HG02763 (cell line): ENCODE data around the gene ATRNL1.

ENCODE experiments used
- ATAC-seq: cut with Tn5 transposase; IDR thresholded peaks from one replicate; pipeline ENCODE4 v1.9.1; 2021; ENCODE audit warnings: mild to moderate bottlenecking, moderate library complexity; ENCODE audit not compliant: unreplicated experiment

The ATRNL1 gene, protein sequence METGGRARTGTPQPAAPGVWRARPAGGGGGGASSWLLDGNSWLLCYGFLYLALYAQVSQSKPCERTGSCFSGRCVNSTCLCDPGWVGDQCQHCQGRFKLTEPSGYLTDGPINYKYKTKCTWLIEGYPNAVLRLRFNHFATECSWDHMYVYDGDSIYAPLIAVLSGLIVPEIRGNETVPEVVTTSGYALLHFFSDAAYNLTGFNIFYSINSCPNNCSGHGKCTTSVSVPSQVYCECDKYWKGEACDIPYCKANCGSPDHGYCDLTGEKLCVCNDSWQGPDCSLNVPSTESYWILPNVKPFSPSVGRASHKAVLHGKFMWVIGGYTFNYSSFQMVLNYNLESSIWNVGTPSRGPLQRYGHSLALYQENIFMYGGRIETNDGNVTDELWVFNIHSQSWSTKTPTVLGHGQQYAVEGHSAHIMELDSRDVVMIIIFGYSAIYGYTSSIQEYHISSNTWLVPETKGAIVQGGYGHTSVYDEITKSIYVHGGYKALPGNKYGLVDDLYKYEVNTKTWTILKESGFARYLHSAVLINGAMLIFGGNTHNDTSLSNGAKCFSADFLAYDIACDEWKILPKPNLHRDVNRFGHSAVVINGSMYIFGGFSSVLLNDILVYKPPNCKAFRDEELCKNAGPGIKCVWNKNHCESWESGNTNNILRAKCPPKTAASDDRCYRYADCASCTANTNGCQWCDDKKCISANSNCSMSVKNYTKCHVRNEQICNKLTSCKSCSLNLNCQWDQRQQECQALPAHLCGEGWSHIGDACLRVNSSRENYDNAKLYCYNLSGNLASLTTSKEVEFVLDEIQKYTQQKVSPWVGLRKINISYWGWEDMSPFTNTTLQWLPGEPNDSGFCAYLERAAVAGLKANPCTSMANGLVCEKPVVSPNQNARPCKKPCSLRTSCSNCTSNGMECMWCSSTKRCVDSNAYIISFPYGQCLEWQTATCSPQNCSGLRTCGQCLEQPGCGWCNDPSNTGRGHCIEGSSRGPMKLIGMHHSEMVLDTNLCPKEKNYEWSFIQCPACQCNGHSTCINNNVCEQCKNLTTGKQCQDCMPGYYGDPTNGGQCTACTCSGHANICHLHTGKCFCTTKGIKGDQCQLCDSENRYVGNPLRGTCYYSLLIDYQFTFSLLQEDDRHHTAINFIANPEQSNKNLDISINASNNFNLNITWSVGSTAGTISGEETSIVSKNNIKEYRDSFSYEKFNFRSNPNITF (N-terminal part only)

DNA sequence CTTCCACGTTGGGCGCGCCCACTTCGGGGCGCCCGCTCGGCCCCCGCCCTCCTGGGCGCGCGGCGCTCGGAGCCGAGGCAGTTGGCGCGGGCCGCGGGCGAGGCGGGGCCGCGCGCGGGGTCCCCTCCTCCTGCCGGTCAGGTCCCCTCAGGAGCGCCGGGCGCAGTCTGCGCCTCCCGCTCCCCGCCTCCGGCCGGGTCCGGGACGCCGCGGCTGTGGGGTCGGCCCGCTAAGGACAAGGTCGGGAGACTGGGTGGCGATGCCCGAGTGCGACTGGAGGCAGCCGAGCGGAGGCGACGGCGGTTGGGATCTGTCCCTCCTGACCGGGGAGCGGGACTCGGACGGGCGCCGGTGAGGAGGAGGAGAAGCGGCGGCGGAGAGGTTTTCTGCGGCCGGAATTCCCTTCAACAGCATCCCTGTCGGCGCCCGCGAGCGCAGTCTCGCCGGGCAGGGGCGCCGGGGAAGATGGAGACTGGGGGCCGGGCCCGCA, at the start of gene ATRNL1:
ATRNL1 (plus strand) TSS at position 80 of the 490 bp plus-strand sequence; CDS start at position 466, 386 bp downstream.
- ATAC-seq: peak; percentile 69

GRCh38 chr10:115043719-115044118, 49.4 kb upstream of the ATRNL1 start:
- no peak for ATAC-seq

DNA sequence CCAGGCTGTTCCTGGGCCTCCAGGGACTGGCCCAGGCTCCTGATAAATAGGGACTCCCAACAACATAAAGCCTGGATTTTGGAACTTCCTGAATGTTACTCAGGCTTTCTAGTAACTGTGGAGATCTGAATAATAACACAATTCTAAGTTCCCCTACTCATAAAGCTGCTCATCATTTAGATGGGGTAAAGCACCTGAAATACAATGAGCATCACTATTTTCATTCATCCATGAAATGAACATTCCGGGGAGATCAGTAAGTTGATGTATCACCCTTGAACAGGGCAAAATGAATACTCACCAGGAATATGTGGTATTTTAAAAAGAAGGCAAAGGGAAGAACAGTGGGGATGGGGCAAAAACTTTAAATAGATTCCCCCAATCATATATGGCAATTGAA, 48.3 kb upstream of the ATRNL1 start:
- ATAC-seq: no peak

DNA sequence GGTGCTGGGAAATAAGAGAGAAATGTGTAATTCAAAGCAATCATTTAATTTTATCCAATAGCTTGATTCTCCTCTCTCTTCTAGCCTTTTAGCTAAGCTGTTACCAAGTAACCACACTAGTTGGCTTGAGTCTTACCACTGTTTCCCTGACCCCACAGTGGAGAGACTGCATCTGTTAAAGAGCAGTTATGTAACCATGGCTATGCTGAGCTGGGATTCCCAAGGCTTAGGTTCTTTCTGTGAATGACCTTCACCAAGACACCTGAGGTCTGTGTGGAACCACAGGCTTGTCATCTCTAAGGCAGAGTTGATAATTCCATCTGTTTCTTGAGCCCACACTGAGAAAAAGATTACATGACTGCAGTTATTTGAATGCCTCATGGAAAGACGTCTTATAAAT, 47.7 kb upstream of the ATRNL1 start:
- no peak for ATAC-seq

DNA sequence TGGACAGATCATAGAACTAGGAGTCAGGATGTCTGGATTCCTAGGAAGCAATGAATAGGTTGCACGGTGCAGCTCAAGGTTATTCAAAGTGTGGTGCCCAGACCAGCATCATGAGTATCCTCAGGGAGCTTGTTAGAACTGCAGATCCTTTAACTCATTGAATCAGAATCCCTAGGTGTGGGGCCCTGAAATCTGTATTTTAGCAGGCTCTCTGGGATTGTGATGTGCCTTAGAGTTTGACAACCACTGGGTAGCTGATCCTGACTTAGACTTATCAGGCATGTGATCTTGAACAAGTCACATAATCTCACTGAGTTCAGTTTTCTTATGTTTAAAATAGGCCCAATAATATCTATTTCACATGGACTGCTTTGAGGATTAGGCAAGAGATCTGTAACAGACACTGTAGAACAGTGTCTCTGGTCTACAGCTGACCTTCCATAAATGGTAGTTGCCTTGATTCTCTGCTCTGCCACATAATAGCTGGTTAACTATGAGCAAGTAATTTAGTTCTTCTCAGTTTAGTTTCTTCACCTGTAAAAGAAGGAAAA, 46.4 kb upstream of the ATRNL1 start:
- ATAC-seq: no peak

- no peak for ATAC-seq
These were observed 45.5 kb upstream of the ATRNL1 start for GRCh38 chr10:115047705-115048104.

GRCh38 chr10:115049318-115049717, 43.8 kb upstream of the ATRNL1 start:
- no peak for ATAC-seq

GRCh38 chr10:115049960-115050359, 43.2 kb upstream of the ATRNL1 start:
- ATAC-seq: no peak

GRCh38 chr10:115050375-115051010, 42.7 kb upstream of the ATRNL1 start:
- ATAC-seq: no peak

GRCh38 chr10:115051216-115051615, 41.9 kb upstream of the ATRNL1 start:
- ATAC-seq: no peak

DNA sequence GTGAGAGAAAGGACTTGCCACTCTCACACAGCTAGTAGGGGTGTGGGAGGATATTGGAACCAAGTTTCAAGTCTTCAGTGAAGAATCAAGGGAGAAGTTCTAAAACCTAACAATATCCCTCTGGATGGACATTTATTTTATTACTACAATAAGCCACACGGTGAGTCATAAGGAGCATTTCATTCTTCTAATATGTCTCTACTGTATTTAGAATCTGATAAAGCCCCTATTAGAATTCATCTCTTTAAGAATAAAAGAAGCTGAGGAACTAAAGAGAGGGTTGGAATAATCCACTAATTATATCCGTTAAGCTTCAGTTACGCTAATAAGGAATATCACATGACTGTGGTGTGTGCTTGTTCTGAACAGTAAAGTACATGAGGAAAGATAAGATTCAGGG, 40.9 kb upstream of the ATRNL1 start:
- no peak for ATAC-seq

DNA sequence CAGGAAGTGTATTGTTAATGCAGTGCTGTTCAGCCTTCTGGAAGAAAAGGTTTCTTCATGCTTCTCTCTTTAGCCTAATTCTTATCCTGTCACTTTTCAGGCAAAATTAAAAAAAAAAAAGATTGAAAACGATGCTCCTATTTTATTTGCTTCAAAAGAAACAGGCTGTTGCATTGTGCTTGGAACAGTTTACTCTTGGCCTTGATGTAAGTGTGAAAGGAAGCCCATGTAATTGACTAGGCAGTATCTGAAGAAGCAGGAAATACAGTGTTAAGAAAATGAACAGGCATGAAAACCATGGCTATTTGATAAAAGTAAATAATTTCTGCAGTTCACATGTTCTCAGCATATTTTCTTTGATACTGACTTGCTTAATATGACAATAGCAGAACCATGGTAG, 40.4 kb upstream of the ATRNL1 start:
- no peak for ATAC-seq

DNA sequence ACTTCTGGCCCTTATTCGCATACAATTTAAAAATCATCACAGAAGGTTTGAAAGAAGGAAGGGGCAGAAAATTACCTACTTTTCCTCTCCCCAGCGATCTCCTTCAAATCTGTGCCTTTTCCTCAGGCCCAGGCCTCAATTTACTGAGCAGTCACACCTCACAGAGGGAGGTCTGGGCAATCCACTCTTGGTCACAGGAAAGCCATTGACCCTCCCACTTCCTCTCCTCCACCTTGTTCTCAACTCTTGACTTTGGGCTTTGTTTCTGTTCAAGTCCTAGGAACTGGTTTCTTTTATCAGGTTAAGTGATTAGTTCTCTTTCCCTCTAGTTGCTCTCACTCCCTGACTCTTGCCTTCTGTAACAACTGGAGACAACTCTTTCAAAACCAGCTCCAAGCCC, 37.0 kb upstream of the ATRNL1 start:
- ATAC-seq: no peak

- no peak for ATAC-seq
These were observed 33.8 kb upstream of the ATRNL1 start for GRCh38 chr10:115059301-115059898.

DNA sequence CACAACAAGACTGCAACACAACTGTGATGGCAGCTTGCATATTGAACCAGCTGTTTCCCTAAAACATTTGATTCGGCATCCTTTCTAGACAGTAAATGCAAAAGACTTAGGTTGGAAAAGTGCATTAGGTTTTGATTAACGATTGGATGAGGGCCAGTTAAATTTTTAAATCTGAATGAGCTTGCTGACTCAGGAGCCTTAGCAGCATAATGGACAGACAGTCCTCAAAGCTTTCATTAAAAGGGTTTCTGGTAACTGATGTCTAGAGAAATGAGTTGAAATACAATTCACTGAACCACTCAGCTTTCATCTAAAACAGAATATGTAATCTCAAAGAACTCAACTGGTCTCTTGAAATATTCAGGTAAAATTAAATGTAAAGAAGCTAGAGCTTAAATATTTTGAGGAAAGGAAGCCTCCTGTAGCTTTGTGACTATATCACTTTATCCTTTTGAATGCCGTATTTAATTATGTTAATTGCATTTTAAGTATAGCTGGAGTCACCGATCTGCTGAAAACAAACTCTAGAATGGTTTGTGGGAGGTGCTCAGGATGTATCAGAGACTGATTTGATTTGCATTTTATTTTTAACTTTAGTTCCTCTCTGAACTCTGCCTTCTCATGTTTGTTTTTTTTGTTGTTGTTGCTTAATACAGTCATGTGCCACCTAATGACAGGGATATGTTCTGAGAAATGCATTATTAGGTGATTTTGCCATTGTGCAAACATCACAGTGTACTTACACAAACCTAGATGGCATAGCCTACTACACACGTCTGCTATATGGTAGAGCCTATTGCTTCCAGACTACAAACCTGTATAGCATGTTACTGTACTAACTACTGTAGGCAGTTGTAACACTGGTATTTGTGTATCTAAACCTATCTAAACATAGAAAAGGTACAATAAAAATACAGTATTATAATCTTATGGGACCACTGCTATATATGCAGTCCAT, 29.2 kb upstream of the ATRNL1 start:
- ATAC-seq: no peak

DNA sequence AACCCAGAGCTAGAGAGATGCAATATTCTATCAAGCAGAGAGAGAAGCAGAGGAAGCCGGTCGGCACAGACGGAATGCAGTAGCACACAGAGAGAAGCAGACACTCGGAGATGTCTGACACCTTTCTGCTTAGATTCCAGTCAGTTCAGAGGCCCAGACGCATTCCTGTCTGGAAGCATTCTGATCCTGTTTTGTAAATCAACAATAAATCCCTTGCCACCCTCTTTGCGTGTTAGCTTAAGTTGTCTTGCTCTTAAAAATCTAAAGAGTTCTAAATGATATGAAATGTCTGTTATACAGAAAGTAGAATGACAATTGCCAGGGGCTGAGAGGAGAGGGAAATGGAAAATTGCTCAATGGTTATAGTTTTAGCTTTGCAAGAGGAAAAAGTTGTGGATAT, 27.4 kb upstream of the ATRNL1 start:
- ATAC-seq: no peak

- ATAC-seq: no peak
These were observed 26.6 kb upstream of the ATRNL1 start for GRCh38 chr10:115066528-115066927.

- no peak for ATAC-seq
These were observed 19.4 kb upstream of the ATRNL1 start for GRCh38 chr10:115073796-115074195.

GRCh38 chr10:115082506-115082905, 10.7 kb upstream of the ATRNL1 start:
- ATAC-seq: no peak
